GDM1 (cell line): ENCODE measurements around the gene KYAT1.

Experiments used
- DNase-seq: peaks from one replicate; lab custom pipeline; 2025; lab: John Stamatoyannopoulos, UW

KYAT1 gene

GRCh38 chr9:128838338-128838737 lies 43.4 kb downstream of the KYAT1 start:
- DNase-seq, result no peak

GRCh38 chr9:128836509-128837145 lies 45.1 kb downstream of the KYAT1 start:
- no peak for DNase-seq

GRCh38 chr9:128835246-128836210 lies 46.2 kb downstream of the KYAT1 start:
- no peak for DNase-seq

- DNase-seq, result no peak
These were observed 48.1 kb downstream of the KYAT1 start for GRCh38 chr9:128833696-128834095.

GRCh38 chr9:128829477-128830251 lies 52.1 kb downstream of the KYAT1 start, which contains the start of gene SPOUT1:
Gene SPOUT1, minus strand, starts transcription at chr9:128829794. Its CDS starts 14 bp downstream, at chr9:128829780.
- DNase-seq, result peak; percentile 90

GRCh38 chr9:128828719-128829452 lies 52.9 kb downstream of the KYAT1 start:
- no peak for DNase-seq

- DNase-seq, result no peak
These were observed 53.5 kb downstream of the KYAT1 start for GRCh38 chr9:128828267-128828666.

- DNase-seq, result no peak
These were observed 55.6 kb downstream of the KYAT1 start for GRCh38 chr9:128825923-128826700.

GRCh38 chr9:128824911-128825310 lies 56.8 kb downstream of the KYAT1 start:
- DNase-seq, result no peak

- no peak for DNase-seq
These were observed 57.8 kb downstream of the KYAT1 start for GRCh38 chr9:128823903-128824406.

- DNase-seq, result no peak
These were observed 58.3 kb downstream of the KYAT1 start for GRCh38 chr9:128823362-128823902.

- DNase-seq, result no peak
These were observed 59.2 kb downstream of the KYAT1 start for GRCh38 chr9:128822407-128823042.

GRCh38 chr9:128821584-128822406 lies 60.0 kb downstream of the KYAT1 start:
- no peak for DNase-seq

GRCh38 chr9:128820665-128821583 lies 60.8 kb downstream of the KYAT1 start:
- DNase-seq, result no peak

GRCh38 chr9:128819716-128820664 lies 61.8 kb downstream of the KYAT1 start:
- DNase-seq, result no peak

GRCh38 chr9:128818839-128819715 lies 62.7 kb downstream of the KYAT1 start:
- peak; percentile 8 for DNase-seq
